HL-60 (cell line): ENCODE measurements around the gene OAS2.
"Not testable (repeated sequence)": the region's sequence is repeated elsewhere in the genome, so short reads cannot be mapped to it uniquely, and the experiment has no call there.

Experiments used
- DNase-seq, 2 experiments: peaks; one replicate each; pipeline ENCODE4 v3.0.0-alpha.2; 2010 to 2020; ENCODE audit warnings: low read depth in 1 of 2, low spot score in 1 of 2
- H3K27ac ChIP-seq: fragments of 250-450 bp; sonication (Bioruptor Pico); replicated peaks from 2 replicates; pipeline ENCODE4 v1.5.1; 2020; ENCODE audit warnings: mild to moderate bottlenecking, moderate library complexity
- H3K27me3 ChIP-seq: fragments of 250-450 bp; sonication (Bioruptor Pico); 2 replicates; pipeline ENCODE4 v1.5.1; 2021; ENCODE audit warnings: mild to moderate bottlenecking, moderate library complexity; ENCODE audit not compliant: insufficient read depth, poor library complexity, severe bottlenecking
- H3K4me3 ChIP-seq: replicated peaks from 2 replicates; pipeline ENCODE4 v1.5.1; 2011; ENCODE audit warnings: mild to moderate bottlenecking, control low read depth, low read length; ENCODE audit not compliant: insufficient read depth
- GABPA ChIP-seq: IDR thresholded peaks from 2 replicates; pipeline ENCODE4 v1.6.1; 2012; ENCODE audit warnings: low read depth
- POLR2AphosphoS5 ChIP-seq: IDR thresholded peaks from 2 replicates; pipeline ENCODE4 v1.6.1; 2012; ENCODE audit warnings: low read depth
- SPI1 ChIP-seq: IDR thresholded peaks from 2 replicates; pipeline ENCODE4 v1.6.1; 2012; ENCODE audit warnings: low read depth, mild to moderate bottlenecking, borderline replicate concordance
- TF ChIP-seq, protein P1 (sequence below): IDR thresholded peaks from 2 replicates; pipeline ENCODE4 v1.6.1; 2012; ENCODE audit warnings: low read depth; ENCODE audit not compliant: insufficient replicate concordance
- TF ChIP-seq, protein P2 (sequence below): IDR thresholded peaks from one replicate; pipeline ENCODE4 v1.5.1; 2011; ENCODE audit warnings: low read length, control low read depth, inconsistent platforms; ENCODE audit not compliant: insufficient read depth

The OAS2 gene

DNA sequence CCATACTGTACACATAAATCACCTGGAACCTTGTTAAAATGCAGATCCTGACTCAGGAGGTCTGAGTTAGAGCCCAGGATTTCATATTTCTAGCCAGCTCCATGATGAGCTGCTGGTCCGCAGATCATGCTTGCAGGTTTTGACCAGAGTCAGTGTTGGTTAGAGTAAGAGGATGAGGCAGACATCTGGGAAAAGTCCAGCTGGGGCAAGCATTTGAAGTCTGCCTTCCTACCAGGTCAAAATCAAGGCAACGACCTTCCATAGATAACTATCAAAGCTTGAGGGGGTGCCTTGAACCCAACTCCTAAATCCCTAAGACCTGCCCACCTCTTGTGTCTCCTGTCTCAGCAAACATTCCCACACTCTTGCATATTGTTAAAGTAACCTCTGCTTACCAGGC, 9.2 kb downstream of the OAS2 start:
- H3K27ac ChIP-seq = no peak overlapping the region
- H3K27me3 ChIP-seq = no peaks in the 10 kb centered on the region
- TF ChIP-seq, protein P1, sequence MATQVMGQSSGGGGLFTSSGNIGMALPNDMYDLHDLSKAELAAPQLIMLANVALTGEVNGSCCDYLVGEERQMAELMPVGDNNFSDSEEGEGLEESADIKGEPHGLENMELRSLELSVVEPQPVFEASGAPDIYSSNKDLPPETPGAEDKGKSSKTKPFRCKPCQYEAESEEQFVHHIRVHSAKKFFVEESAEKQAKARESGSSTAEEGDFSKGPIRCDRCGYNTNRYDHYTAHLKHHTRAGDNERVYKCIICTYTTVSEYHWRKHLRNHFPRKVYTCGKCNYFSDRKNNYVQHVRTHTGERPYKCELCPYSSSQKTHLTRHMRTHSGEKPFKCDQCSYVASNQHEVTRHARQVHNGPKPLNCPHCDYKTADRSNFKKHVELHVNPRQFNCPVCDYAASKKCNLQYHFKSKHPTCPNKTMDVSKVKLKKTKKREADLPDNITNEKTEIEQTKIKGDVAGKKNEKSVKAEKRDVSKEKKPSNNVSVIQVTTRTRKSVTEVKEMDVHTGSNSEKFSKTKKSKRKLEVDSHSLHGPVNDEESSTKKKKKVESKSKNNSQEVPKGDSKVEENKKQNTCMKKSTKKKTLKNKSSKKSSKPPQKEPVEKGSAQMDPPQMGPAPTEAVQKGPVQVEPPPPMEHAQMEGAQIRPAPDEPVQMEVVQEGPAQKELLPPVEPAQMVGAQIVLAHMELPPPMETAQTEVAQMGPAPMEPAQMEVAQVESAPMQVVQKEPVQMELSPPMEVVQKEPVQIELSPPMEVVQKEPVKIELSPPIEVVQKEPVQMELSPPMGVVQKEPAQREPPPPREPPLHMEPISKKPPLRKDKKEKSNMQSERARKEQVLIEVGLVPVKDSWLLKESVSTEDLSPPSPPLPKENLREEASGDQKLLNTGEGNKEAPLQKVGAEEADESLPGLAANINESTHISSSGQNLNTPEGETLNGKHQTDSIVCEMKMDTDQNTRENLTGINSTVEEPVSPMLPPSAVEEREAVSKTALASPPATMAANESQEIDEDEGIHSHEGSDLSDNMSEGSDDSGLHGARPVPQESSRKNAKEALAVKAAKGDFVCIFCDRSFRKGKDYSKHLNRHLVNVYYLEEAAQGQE = no peak
- no peak for TF ChIP-seq POLR2AphosphoS5
- TF ChIP-seq, protein P2, sequence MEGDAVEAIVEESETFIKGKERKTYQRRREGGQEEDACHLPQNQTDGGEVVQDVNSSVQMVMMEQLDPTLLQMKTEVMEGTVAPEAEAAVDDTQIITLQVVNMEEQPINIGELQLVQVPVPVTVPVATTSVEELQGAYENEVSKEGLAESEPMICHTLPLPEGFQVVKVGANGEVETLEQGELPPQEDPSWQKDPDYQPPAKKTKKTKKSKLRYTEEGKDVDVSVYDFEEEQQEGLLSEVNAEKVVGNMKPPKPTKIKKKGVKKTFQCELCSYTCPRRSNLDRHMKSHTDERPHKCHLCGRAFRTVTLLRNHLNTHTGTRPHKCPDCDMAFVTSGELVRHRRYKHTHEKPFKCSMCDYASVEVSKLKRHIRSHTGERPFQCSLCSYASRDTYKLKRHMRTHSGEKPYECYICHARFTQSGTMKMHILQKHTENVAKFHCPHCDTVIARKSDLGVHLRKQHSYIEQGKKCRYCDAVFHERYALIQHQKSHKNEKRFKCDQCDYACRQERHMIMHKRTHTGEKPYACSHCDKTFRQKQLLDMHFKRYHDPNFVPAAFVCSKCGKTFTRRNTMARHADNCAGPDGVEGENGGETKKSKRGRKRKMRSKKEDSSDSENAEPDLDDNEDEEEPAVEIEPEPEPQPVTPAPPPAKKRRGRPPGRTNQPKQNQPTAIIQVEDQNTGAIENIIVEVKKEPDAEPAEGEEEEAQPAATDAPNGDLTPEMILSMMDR = no peak
- TF ChIP-seq SPI1 = no peak
- TF ChIP-seq GABPA = no peak
- no peak overlapping the region for H3K4me3 ChIP-seq
- no peak for DNase-seq

DNA sequence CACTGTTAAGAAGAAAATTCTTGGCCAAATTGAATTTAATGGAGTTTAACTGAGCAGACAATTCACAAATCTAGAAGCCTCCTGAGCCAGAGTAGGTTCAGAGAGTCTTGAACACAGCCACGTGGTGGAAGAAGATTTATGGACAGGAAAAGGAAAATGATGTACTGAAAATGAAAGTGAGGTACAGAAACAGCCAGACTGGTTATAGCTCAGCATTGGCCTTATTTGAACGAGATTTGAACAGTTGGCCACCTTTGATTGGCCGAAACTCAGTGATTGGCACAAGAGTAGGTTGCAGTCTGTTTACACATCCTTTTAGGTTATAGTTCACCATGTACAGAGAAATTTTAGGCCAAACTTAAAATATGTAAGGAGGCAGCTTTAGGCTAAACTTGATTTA, 9.9 kb downstream of the OAS2 start:
- Histone ChIP-seq H3K27me3 (no peaks in the 10 kb centered on the region), H3K4me3 (no peak overlapping the region), H3K27ac (no peak overlapping the region)
- TF ChIP-seq GABPA = no peak
- TF ChIP-seq, protein P1 = no peak
- TF ChIP-seq, protein P2 = no peak
- no peak for TF ChIP-seq SPI1
- no peak for TF ChIP-seq POLR2AphosphoS5
- DNase-seq = no peak

DNA sequence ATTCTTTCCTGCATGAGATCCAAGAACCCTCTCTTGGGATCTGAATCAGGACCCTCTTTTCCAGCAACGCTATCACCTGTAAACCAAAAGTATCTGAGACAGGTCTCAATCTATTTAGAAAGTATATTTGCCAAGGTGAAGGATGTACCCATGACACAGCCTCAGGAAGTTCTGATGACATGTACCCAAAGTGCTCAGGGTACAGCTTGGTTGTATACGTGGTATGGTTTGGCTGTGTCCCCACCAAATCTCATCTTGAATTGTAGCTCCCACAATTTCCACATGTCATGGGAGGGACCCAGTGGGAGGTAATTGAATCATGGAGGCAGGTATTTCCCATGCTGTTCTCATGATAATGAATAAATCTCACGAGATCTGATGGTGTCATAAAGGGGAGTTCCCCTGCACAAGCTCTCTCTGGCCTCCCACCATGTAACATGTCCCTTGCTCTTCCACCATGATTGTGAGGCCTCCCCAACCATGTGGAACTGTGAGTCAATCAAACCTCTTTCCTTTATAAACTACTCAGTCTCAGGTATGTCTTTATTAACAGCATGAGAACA, 10.6 kb downstream of the OAS2 start:
- not testable (repeated sequence) for H3K27ac ChIP-seq, H3K4me3 ChIP-seq, DNase-seq, H3K27me3 ChIP-seq

DNA sequence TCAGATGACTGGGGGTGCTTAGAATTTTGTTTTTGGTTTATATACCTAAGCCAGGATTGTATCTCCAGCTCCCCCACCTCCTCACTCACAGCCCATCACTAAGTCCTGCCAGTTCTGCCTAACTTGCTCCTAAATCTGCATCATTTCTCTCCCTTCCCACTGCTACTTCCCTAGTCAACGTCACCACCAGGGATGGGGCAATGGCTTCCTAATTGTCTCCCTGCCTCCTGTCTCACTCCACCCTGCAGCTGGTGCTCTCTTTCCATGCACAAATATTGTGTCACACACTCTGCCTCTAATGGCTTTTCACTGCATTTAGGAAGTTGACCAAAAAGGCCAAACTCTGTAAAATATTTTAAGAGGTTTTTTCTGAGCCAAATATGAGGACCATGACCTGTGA, 11.5 kb downstream of the OAS2 start:
- Histone ChIP-seq H3K27ac (no peak overlapping the region), H3K27me3 (no peaks in the 10 kb centered on the region), H3K4me3 (no peak overlapping the region)
- TF ChIP-seq SPI1 (no peak), GABPA (no peak)
- TF ChIP-seq, protein P2 = no peak
- TF ChIP-seq, protein P1 = no peak
- no peak for DNase-seq
